ENCODE data around the gene ABCB1.

GRCh38 chr7:87574630-87575029 is 26.1 kb downstream of the ABCB1 start:
- TF ChIP-seq, protein P1, sequence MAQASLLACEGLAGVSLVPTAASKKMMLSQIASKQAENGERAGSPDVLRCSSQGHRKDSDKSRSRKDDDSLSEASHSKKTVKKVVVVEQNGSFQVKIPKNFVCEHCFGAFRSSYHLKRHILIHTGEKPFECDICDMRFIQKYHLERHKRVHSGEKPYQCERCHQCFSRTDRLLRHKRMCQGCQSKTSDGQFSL (CRISPR knock-in tag; IDR thresholded peaks at IDR 0.05), result no peak
- TF ChIP-seq, protein P1 (tag; IDR thresholded peaks at IDR 0.05), result no peak
- no peak for TF ChIP-seq ZBED1 (IDR thresholded peaks at IDR 0.05)

All from K562 (cell line).